ENCODE measurements around the gene DDX50.

DNA sequence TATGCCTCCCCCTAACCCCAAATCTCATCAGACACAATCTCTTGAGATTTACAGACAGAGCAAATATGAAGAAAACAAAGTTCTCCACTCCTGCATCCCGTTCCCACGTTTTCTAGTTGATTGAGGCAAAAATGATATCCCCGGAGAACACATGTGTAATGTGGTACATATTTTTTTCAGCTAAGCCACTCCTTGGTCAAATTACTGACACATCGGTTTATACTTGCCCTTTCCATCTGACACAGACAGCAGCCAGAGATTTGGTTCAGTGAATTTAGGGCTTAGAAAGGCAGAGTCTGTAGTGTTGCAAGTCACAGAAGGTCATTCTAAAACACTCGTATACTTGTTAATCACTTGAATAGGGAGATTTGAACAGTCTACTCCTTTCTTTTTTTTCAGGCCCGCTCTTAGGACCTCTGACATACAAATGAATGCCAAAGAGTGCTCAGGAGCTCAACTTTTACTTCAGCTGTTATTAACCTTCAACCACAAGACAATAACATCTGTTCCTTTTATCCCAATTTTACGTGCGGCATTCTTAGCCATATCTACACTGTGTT, 1.8 kb upstream of the DDX50 start:
- no peak for TF ChIP-seq POLR2A (IDR thresholded peaks at IDR 0.05)
- TF ChIP-seq, protein P1, sequence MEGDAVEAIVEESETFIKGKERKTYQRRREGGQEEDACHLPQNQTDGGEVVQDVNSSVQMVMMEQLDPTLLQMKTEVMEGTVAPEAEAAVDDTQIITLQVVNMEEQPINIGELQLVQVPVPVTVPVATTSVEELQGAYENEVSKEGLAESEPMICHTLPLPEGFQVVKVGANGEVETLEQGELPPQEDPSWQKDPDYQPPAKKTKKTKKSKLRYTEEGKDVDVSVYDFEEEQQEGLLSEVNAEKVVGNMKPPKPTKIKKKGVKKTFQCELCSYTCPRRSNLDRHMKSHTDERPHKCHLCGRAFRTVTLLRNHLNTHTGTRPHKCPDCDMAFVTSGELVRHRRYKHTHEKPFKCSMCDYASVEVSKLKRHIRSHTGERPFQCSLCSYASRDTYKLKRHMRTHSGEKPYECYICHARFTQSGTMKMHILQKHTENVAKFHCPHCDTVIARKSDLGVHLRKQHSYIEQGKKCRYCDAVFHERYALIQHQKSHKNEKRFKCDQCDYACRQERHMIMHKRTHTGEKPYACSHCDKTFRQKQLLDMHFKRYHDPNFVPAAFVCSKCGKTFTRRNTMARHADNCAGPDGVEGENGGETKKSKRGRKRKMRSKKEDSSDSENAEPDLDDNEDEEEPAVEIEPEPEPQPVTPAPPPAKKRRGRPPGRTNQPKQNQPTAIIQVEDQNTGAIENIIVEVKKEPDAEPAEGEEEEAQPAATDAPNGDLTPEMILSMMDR (IDR thresholded peaks at IDR 0.05) = no peak
- no peak for TF ChIP-seq POLR2AphosphoS5 (IDR thresholded peaks at IDR 0.05)
